ENCODE results near the gene BAIAP2. TPM values are rescaled to one million over a fixed set of nuclear protein-coding genes. Genes with fewer than 3 reads are reported as not detected.

Gene BAIAP2
- total RNA-seq, 4 donors from 2014 or later: 35.8 to 86.8 (median 42.1) TPM

GRCh38 chr17:81106716-81107115, 71.8 kb downstream of the BAIAP2 start:
- intact Hi-C loops (cut with DNase I): loop anchor here (10.0 kb wide), 1 partner anchor 682 kb away; no protein-coding TSS in a partner anchor
- no peaks in the 10 kb centered on the region for H3K9me3 ChIP-seq
- H3K27ac ChIP-seq: no peak overlapping the region
- no peaks in the 10 kb centered on the region for H3K27me3 ChIP-seq
- no peak for DNase-seq
- no peak for TF ChIP-seq POLR2A (IDR thresholded peaks at IDR 0.05)
- TF ChIP-seq, protein P1, sequence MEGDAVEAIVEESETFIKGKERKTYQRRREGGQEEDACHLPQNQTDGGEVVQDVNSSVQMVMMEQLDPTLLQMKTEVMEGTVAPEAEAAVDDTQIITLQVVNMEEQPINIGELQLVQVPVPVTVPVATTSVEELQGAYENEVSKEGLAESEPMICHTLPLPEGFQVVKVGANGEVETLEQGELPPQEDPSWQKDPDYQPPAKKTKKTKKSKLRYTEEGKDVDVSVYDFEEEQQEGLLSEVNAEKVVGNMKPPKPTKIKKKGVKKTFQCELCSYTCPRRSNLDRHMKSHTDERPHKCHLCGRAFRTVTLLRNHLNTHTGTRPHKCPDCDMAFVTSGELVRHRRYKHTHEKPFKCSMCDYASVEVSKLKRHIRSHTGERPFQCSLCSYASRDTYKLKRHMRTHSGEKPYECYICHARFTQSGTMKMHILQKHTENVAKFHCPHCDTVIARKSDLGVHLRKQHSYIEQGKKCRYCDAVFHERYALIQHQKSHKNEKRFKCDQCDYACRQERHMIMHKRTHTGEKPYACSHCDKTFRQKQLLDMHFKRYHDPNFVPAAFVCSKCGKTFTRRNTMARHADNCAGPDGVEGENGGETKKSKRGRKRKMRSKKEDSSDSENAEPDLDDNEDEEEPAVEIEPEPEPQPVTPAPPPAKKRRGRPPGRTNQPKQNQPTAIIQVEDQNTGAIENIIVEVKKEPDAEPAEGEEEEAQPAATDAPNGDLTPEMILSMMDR (IDR thresholded peaks at IDR 0.05): no peak
- no peak overlapping the region for H3K4me3 ChIP-seq (replicated peaks in 1 of 3)
- peaks cover 5 to 10% of the 10 kb centered on the region in 2 donors for H3K36me3 ChIP-seq
- 93% methylated on average over 14 of the region's 24 CpGs; no CpG with 5 or more reads in 1 of the 2 donors for WGBS, 2 donors
- H3K4me1 ChIP-seq: no peaks in the 10 kb centered on the region

DNA sequence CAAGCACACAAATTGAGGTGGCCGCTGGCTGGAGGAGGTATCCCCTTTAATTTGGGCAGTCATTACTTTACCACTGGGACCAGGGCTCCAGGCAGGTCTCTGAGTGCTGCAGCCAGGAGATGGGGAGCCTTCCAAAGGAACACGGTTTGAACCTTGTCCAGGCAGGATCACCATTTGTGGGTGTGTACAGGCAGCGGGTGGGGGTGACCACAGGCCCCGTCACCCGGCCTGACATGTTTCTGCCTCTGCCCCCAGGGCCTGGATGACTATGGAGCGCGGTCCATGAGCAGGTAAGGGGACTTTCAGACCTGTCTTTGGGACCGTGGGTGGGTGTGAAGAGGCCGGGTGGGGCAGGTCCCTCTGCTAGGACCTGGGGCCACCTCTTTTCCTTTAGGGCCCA, 73.3 kb downstream of the BAIAP2 start:
- no peak for TF ChIP-seq POLR2A (IDR thresholded peaks at IDR 0.05)
- TF ChIP-seq, protein P1 (IDR thresholded peaks at IDR 0.05): no peak

GRCh38 chr17:81109957-81110356, 75.0 kb downstream of the BAIAP2 start:
- H3K36me3 ChIP-seq: no peaks in the 10 kb centered on the region

More for the DNA sequence above, 73.3 kb downstream of the BAIAP2 start:
- intact Hi-C loops (cut with DNase I): loop anchor here (10.0 kb wide), 1 partner anchor 683 kb away; no protein-coding TSS in a partner anchor
- H3K27me3 ChIP-seq: no peaks in the 10 kb centered on the region
- H3K4me3 ChIP-seq (replicated peaks in 1 of 3): no peak overlapping the region
- no peak for DNase-seq
- H3K9me3 ChIP-seq: no peaks in the 10 kb centered on the region
- H3K4me1 ChIP-seq: no peaks in the 10 kb centered on the region
- peaks cover 5 to 10% of the 10 kb centered on the region in 2 donors for H3K36me3 ChIP-seq
- no peak overlapping the region for H3K27ac ChIP-seq
- 91 to 96% methylated on average over 5 to 8 of the region's 9 CpGs for WGBS, 2 donors

DNA sequence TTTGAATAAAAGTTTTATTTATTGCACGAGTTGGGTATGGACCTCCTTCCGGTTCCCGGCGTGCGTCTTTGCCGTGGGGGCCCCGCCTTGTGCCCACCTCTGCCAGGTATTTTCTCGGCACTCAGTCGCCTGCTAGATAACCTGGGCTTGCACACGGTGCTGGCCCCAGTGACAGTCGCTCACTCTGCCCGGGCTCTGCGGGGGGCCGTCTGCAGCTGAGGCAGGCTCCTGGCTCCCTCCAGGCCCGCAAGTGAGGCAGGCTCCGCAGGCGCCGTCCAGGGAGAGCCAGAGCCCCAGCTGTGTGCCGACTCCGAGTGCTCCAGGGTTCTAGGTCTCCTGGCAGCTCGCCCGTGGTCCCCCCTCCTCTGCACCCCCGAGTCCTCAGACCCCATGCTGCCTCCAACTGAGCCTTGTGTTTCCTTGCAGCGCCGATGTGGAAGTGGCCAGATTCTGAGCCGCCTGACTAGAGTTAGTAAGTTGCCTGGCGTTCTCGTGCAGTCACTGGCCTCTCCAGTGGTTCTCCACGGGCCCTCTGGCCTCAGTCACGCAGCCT, 75.6 kb downstream of the BAIAP2 start:
- no peak for TF ChIP-seq POLR2A (IDR thresholded peaks at IDR 0.05)
- TF ChIP-seq, protein P1 (IDR thresholded peaks at IDR 0.05): no peak
- intact Hi-C loops (cut with DNase I): no loop called here
- no peak overlapping the region for H3K27ac ChIP-seq
- H3K27me3 ChIP-seq: no peaks in the 10 kb centered on the region
- no peak overlapping the region for H3K4me3 ChIP-seq (replicated peaks in 1 of 3)
- no peaks in the 10 kb centered on the region for H3K4me1 ChIP-seq
- no peak for DNase-seq
- H3K36me3 ChIP-seq: no peaks in the 10 kb centered on the region
- H3K9me3 ChIP-seq: no peaks in the 10 kb centered on the region
- WGBS, 2 donors: 81 to 86% methylated on average over 25 to 29 of the region's 30 CpGs

More at GRCh38 chr17:81109957-81110356, 75.0 kb downstream of the BAIAP2 start:
- H3K27me3 ChIP-seq: no peaks in the 10 kb centered on the region
- 90 to 92% methylated on average over 19 to 22 of the region's 22 CpGs for WGBS, 2 donors
- no peak overlapping the region for H3K4me3 ChIP-seq (replicated peaks in 1 of 3)
- no peaks in the 10 kb centered on the region for H3K4me1 ChIP-seq
- H3K9me3 ChIP-seq: no peaks in the 10 kb centered on the region
- TF ChIP-seq POLR2A (IDR thresholded peaks at IDR 0.05): no peak
- TF ChIP-seq, protein P1 (IDR thresholded peaks at IDR 0.05): no peak
- no peak for DNase-seq
- intact Hi-C loops (cut with DNase I): loop anchor here (10.0 kb wide), 1 partner anchor 685 kb away; no protein-coding TSS in a partner anchor
- H3K27ac ChIP-seq: no peak overlapping the region

GRCh38 chr17:81111066-81111465, 76.1 kb downstream of the BAIAP2 start:
- DNase-seq: no peak
- Histone ChIP-seq H3K4me3 (replicated peaks in 1 of 3) (no peak overlapping the region), H3K27me3 (no peaks in the 10 kb centered on the region), H3K27ac (no peak overlapping the region), H3K4me1 (no peaks in the 10 kb centered on the region), H3K9me3 (no peaks in the 10 kb centered on the region), H3K36me3 (no peaks in the 10 kb centered on the region)
- intact Hi-C loops (cut with DNase I): no loop called here
- WGBS, 2 donors: 51 to 90% methylated on average over 2 to 4 of the region's 10 CpGs
- TF ChIP-seq, protein P1 (IDR thresholded peaks at IDR 0.05): no peak
- no peak for TF ChIP-seq POLR2A (IDR thresholded peaks at IDR 0.05)

Data from thyroid gland (tissue), 4 donors.